Inflammatory macrophage (primary cell): Measurements from ENCODE around the gene SNF8.

Experiments
- DNase-seq, 2 donors: peaks; one replicate each; pipeline ENCODE4 v3.0.0-alpha.2; 2020 to 2022

The SNF8 gene

DNA sequence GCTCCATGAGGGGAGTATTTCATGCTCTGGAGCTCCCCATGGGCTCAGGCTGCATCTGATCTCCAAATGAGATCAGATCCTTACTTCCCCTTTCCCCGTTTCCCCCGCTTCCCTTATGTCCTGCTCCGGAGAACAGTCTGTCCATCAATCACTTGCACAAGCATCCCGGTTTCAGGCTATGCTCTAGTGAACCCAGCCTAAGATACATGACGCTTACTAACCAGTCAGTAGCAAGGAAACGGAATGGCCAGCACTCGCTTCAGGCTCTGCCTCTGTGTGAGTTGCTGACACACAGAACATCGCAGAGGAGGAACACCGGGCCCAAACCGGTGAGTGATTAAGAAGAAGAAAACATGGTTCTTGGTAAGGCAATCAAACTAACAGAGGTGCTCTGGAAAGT, 61.5 kb downstream of the SNF8 start:
- peak; percentile 6 to 19 for DNase-seq

DNA sequence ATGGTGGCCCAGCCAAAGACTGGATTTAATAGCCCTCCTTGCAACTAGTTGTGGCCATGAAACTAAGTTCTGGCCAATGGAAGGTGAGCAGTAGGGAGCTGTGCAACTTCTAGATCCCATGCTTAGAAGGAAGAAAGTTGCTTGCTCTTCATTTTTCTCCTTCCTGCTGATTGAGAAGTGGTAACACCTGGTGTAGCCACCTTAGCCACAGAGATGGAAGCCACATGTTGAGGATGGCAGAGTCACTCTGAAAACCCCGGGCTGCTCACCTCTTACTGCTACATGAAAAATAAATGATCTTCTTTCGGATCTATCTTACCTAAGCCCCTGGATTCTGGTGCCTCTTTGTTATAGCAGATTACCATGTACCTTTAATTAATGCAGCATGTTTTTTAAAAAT, 62.4 kb downstream of the SNF8 start:
- DNase-seq, result no peak
